Activated effector memory CD4-positive, alpha-beta T cell treated with anti-CD3 and anti-CD28 coated beads, Interleukin-2, amount 50 U/mL, for 16 hours (primary cell): ENCODE results near the gene NCAM1.

Source experiments
- DNase-seq: peaks from one replicate; pipeline ENCODE4 v3.0.0-alpha.2; 2020

Gene NCAM1

GRCh38 chr11:113103932-113104690, 142.9 kb downstream of the NCAM1 start:
- DNase-seq, result no peak

DNA sequence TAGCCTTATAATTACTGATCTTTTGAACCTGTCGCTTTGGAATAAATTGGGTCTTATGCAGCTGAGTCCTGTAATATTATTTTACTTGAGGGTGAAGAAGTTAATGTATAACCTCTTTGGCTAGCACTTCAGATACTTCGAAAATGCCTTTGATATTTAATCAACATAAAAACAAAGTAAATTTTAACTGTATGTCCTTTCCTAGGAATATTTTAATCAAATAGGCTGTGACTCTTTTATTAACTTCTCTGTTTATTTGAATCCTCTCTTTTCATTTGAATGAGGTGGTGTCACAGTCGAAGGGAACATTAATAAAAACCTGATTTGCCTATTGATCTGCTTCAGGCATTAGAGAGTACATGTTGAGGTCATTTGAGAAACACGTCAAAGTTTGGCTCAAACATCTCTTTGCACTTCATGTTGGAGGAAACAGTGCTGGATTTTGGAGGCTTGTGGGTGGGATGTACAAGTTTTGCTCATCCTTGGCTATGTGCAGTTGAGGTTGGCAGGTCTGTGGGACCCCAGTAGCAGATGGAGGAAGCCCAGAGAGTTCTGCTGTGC, 143.6 kb downstream of the NCAM1 start:
- no peak for DNase-seq

DNA sequence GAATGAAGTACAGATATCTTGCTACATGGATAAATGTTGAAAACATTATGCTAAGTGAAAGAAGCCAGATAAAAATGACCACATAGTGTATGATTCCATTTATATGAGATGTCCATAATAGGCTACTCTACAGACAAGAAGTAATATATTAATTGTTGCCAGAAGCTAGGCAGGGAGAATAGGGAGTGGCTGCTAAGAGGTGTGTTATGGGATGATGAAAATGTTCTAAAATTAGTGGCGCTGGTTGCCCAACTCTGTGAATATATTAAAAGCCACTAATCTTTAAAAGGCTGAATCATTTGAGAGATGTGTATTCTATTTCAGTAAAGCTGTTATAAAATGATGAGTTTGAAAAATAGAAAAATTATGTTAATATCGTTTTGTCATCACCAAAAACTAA, 144.4 kb downstream of the NCAM1 start:
- DNase-seq, result no peak

DNA sequence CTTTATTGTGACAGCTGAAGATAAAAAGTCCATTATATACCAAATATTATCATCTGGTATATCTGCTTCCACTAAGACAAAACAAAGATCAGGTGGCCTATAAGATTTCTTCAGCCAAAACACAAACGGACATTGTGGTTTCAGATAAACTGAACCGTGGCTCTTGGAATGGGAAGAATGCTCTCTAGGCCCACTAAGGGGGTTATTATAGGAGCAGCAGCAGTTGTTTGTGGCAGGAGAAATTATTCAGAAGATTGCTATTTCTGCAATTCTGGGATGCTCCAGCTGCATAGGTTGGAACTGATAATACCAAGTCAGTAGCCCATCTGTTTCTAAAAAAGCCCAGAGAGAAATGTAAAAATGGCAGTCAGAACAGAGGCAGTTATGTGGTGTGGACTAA, 145.3 kb downstream of the NCAM1 start:
- DNase-seq, result no peak

DNA sequence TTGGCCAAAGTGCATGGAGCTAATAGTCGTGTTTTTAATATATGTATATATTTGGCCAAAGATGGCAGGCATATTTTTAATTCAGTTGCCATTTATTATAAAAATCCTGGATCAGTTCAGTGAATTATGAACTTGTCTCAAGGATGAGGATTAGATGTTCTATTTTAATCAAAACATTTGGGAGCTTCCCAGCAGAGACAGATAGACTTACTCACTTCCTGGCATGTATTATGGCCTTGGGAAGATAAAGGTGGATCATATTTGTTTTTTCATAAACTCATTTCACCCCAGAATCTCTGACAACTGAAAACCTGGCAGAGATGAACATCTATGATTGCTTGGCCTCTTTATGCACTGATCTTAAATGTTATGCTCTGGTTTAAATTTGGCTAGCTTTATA, 148.8 kb downstream of the NCAM1 start:
- no peak for DNase-seq

- DNase-seq, result no peak
These were observed 149.9 kb downstream of the NCAM1 start for GRCh38 chr11:113111156-113111555.

GRCh38 chr11:113112307-113112706, 151.1 kb downstream of the NCAM1 start:
- no peak for DNase-seq

DNA sequence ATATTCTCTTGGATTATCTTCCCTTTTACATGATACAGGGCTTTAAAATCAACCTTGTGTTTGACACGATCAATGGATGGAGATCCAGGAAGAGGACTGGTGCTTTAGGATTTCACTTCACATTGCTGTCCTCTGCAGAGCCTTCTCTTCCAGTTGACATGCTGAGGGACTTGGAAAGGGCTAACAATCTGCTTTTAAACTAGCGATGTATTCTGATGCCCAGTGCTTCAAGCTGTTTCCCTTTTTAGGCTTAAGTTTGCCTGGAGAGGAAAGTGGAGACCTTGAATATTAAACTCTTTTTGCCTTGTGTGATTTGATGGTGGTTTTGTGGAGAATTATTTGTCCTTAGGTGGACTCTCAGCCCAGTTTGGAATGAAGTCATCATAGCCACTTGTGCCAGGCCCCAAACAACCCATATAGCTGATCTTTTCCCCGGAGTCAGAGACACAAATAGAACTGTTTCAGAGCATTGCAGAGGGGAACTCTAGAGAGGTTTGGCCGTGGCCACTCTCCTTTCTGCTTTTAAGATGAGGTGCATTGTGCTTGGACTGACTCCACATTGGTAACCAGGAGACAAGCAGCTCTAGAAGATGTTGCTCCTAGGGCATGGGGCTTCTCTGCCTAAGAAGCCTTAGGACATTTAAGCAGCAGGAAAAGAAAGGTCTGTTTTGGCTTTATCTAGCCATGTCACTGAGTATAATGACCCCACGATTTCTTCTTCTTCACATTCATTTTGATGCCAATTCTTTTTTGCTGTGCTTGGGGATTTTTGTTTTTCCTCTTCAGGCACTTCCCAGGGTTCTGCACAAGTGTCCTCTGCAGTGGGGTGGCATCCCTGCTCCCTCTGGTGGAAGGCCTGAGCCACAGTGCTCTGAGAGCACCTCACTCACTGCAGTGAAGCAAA, 152.8 kb downstream of the NCAM1 start:
- DNase-seq, result no peak

GRCh38 chr11:113114705-113115027, 153.4 kb downstream of the NCAM1 start:
- DNase-seq, result no peak

- no peak for DNase-seq
These were observed 156.9 kb downstream of the NCAM1 start for GRCh38 chr11:113118104-113118503.

- DNase-seq, result no peak
These were observed 157.9 kb downstream of the NCAM1 start for GRCh38 chr11:113119074-113119473.

GRCh38 chr11:113119966-113120736, 158.9 kb downstream of the NCAM1 start:
- DNase-seq, result no peak

- no peak for DNase-seq
These were observed 160.5 kb downstream of the NCAM1 start for GRCh38 chr11:113121746-113122145.

GRCh38 chr11:113124006-113124405, 162.8 kb downstream of the NCAM1 start:
- DNase-seq, result no peak

GRCh38 chr11:113124578-113124977, 163.4 kb downstream of the NCAM1 start:
- DNase-seq, result no peak

GRCh38 chr11:113129261-113129992, 168.2 kb downstream of the NCAM1 start:
- DNase-seq, result no peak

- DNase-seq, result no peak
These were observed 170.0 kb downstream of the NCAM1 start for GRCh38 chr11:113131036-113131775.

DNA sequence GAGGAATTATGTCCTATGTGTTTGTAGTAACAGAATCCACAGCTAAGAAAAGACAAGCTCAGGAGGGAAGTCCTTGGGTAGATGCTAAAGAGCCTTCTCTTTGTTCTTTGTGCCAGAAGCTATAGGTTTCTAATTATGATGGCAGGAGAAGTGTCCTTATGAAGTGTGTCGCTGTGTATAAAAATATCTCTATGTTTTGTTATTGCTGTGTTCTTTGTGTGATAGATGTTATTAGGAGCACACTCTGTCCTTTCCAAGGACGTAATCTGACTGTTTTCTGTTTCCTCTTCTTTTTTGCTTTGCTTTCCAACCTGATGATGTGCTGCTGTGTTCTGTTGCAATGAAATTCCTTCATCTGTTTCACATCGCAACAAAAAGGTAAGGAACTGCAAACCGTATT, 171.9 kb downstream of the NCAM1 start:
- DNase-seq, result no peak

DNA sequence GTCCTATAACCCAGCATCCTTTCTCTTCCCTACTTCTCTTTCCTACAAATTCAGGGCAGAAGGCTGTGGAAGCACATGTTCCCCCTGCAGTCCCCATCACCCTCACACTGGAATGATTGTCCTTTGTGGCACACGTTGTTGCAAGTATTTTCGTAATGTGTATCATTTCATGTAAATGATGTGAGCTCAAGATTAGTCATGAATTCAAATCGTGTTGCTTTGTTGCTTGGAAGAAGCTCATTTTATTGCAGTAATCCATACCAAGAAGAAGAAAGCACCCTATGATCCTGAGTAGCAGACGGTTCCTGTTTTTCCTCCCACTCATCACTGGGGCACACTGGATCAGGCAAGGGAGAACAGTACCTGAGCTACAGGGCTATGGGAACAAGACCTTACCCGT, 173.4 kb downstream of the NCAM1 start:
- DNase-seq, result no peak

GRCh38 chr11:113137713-113138529, 176.7 kb downstream of the NCAM1 start:
- DNase-seq, result no peak

GRCh38 chr11:113138731-113139130, 177.5 kb downstream of the NCAM1 start:
- DNase-seq, result no peak
